Measurements from ENCODE around the gene ANKUB1. TPM values are rescaled to one million over a fixed set of nuclear protein-coding genes. Genes with fewer than 3 reads are reported as not detected.

Gene ANKUB1
- total and polyA plus RNA-seq, 4 donors: 0.19 TPM; not detected in 3

GRCh38 chr3:149790268-149790667, 2.1 kb downstream of the ANKUB1 start:
- Histone ChIP-seq H3K27me3 (ENCODE audit: control insufficient read depth in 4 of 4, insufficient read depth in 4 of 4, low read length in 3 of 4) (no peaks in the 10 kb centered on the region), H3K27ac (ENCODE audit: low read depth in 1 of 2, low read length in 2 of 2) (no peak overlapping the region), H3K36me3 (ENCODE audit: control insufficient read depth in 4 of 4, insufficient read depth in 3 of 4, low read depth in 1 of 4, low read length in 3 of 4) (no peaks in the 10 kb centered on the region), H3K9ac (ENCODE audit: low read depth in 1 of 2, low read length in 2 of 2) (no peak overlapping the region), H3K4me1 (ENCODE audit: control insufficient read depth in 4 of 4, insufficient read depth in 4 of 4, low read length in 3 of 4) (no peaks in the 10 kb centered on the region), H3K9me3 (ENCODE audit: control insufficient read depth in 4 of 4, low read length in 3 of 4) (no peaks in the 10 kb centered on the region), H3K4me3 (ENCODE audit: low read depth in 1 of 3, low read length in 3 of 3) (no peak overlapping the region)
- TF ChIP-seq NR2F2 (IDR thresholded peaks at IDR 0.05) (no peak), TAF1 (conservative IDR thresholded peaks at IDR 0.05) (no peak), FOXA1 (IDR thresholded peaks at IDR 0.05) (no peak), CTCF (IDR thresholded peaks at IDR 0.05; ENCODE audit: low read depth, low read length, missing input control) (no peak), HNF4G (IDR thresholded peaks at IDR 0.05) (no peak), REST (IDR thresholded peaks at IDR 0.05) (no peak), EGR1 (IDR thresholded peaks at IDR 0.05; ENCODE audit: low read depth in 2 of 2) (no peak), RXRA (IDR thresholded peaks at IDR 0.05) (no peak), GABPA (IDR thresholded peaks at IDR 0.05 in 1 of 2, conservative IDR thresholded peaks at IDR 0.05 in 1 of 2) (no peak)
- DNase-seq (ENCODE audit: low spot score): no peak
- 77% methylated on average over 2 of the region's 2 CpGs for WGBS

GRCh38 chr3:149784064-149784704, 8.2 kb downstream of the ANKUB1 start:
- H3K27ac ChIP-seq (ENCODE audit: low read depth in 1 of 2, low read length in 2 of 2): no peak overlapping the region
- no peaks in the 10 kb centered on the region for H3K9me3 ChIP-seq (ENCODE audit: control insufficient read depth in 4 of 4, low read length in 3 of 4)
- no peaks in the 10 kb centered on the region for H3K27me3 ChIP-seq (ENCODE audit: control insufficient read depth in 4 of 4, insufficient read depth in 4 of 4, low read length in 3 of 4)
- no peak overlapping the region for H3K4me3 ChIP-seq (ENCODE audit: low read depth in 1 of 3, low read length in 3 of 3)
- H3K36me3 ChIP-seq (ENCODE audit: control insufficient read depth in 4 of 4, insufficient read depth in 3 of 4, low read depth in 1 of 4, low read length in 3 of 4): no peaks in the 10 kb centered on the region
- 92% methylated on average over 5 of the region's 5 CpGs for WGBS
- DNase-seq (ENCODE audit: low spot score): no peak
- H3K9ac ChIP-seq (ENCODE audit: low read depth in 1 of 2, low read length in 2 of 2): no peak overlapping the region
- no peaks in the 10 kb centered on the region for H3K4me1 ChIP-seq (ENCODE audit: control insufficient read depth in 4 of 4, insufficient read depth in 4 of 4, low read length in 3 of 4)
- TF ChIP-seq MAX (IDR thresholded peaks at IDR 0.05) (no peak), EGR1 (IDR thresholded peaks at IDR 0.05; ENCODE audit: low read depth in 2 of 2) (no peak), RXRA (IDR thresholded peaks at IDR 0.05) (no peak), NR2F2 (IDR thresholded peaks at IDR 0.05) (no peak), SP1 (IDR thresholded peaks at IDR 0.05) (no peak), TAF1 (conservative IDR thresholded peaks at IDR 0.05) (no peak), GABPA (IDR thresholded peaks at IDR 0.05 in 1 of 2, conservative IDR thresholded peaks at IDR 0.05 in 1 of 2) (no peak), JUND (IDR thresholded peaks at IDR 0.05) (no peak), ATF3 (IDR thresholded peaks at IDR 0.05) (no peak), HNF4A (conservative IDR thresholded peaks at IDR 0.05) (no peak), YY1 (IDR thresholded peaks at IDR 0.05) (no peak), FOXA1 (IDR thresholded peaks at IDR 0.05) (no peak), HNF4G (IDR thresholded peaks at IDR 0.05) (no peak), FOXA2 (IDR thresholded peaks at IDR 0.05) (no peak), ZBTB33 (IDR thresholded peaks at IDR 0.05) (no peak), RAD21 (IDR thresholded peaks at IDR 0.05) (no peak), REST (IDR thresholded peaks at IDR 0.05) (no peak)

Data from liver (tissue), 9 donors.